Measurements from ENCODE around the gene AGAP5. TPM values are rescaled to one million over a fixed set of nuclear protein-coding genes. Genes with fewer than 3 reads are reported as not detected.
A peak's percentile ranks its signal among the peaks of the same experiment; 100 is the strongest.

AGAP5 gene
- total and polyA plus RNA-seq, 9 of the 15 experiments (the other 6 are each of a cell fraction or from before 2014, with no cell fraction given), result 0.32 to 7.5 (median 5.3) TPM

GRCh38 chr10:73730153-73730906, 32.4 kb upstream of the AGAP5 start (continued):
- TF ChIP-seq, protein P1, sequence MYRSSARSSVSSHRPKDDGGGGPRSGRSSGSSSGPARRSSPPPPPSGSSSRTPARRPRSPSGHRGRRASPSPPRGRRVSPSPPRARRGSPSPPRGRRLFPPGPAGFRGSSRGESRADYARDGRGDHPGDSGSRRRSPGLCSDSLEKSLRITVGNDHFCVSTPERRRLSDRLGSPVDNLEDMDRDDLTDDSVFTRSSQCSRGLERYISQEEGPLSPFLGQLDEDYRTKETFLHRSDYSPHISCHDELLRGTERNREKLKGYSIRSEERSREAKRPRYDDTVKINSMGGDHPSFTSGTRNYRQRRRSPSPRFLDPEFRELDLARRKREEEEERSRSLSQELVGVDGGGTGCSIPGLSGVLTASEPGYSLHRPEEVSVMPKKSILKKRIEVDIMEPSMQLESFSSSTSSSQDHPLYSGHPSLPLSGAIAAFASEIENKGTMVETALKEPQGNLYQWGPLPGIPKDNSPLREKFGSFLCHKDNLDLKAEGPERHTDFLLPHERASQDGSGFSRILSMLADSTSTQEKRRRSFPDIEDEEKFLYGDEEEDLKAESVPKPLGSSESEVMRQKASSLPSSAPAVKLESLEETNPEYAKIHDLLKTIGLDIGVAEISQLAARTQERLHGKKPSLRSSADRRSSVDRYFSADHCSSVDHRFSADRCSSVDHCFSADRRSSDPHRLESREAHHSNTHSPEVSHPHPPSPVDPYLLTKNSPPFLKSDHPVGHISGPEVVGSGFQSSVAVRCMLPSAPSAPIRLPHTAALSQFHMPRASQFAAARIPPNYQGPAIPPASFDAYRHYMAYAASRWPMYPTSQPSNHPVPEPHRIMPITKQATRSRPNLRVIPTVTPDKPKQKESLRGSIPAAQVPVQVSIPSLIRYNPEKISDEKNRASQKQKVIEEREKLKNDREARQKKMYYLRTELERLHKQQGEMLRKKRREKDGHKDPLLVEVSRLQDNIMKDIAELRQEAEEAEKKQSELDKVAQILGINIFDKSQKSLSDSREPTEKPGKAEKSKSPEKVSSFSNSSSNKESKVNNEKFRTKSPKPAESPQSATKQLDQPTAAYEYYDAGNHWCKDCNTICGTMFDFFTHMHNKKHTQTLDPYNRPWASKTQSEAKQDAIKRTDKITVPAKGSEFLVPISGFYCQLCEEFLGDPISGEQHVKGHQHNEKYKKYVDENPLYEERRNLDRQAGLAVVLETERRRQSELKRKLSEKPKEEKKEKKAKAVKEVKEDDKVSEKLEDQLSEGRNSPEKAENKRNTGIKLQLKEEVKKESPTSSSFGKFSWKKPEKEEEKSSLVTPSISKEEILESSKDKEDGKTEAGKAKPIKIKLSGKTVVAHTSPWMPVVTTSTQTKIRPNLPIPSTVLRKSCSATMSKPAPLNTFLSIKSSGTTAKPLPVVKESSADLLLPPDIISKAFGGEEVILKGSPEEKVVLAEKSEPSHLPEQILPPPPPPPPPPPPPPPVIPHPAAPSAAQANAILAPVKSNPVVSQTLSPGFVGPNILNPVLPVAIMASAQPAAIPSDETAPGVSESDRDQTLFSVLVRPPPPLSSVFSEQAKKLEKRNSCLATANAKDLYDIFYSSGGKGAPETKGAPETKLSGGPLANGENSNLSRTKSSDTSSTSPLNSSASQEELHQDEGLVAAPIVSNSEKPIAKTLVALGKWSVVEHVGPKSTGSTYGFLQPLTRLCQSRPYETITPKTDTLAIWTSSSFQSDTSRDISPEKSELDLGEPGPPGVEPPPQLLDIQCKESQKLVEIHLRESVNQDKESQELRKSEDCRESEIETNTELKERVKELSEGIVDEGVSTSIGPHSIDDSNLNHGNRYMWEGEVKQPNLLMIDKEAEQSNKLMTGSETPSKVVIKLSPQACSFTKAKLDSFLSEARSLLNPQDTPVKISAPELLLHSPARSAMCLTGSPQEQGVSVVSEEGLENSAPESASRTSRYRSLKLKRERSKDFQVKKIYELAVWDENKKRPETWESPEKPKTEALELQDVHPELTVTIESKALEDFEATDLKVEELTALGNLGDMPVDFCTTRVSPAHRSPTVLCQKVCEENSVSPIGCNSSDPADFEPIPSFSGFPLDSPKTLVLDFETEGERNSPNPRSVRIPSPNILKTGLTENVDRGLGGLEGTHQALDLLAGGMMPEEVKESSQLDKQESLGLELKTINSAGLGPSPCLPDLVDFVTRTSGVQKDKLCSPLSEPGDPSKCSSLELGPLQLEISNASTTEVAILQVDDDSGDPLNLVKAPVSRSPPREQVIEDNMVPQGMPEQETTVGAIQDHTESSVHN (IDR thresholded peaks at IDR 0.05; ENCODE audit: borderline replicate concordance in 1 of 2, low read depth in 1 of 2), result no peak
- TF ChIP-seq TGIF2 (CRISPR knock-in tag; IDR thresholded peaks at IDR 0.05) (0 out of 2 replicates have a peak, but pooled peaks have one; percentile 37), ZBTB34 (CRISPR knock-in tag; IDR thresholded peaks at IDR 0.05) (no peak), EP300 (IDR thresholded peaks at IDR 0.05; ENCODE audit: low read length) (no peak), BCL6 (CRISPR knock-in tag; IDR thresholded peaks at IDR 0.05) (no peak), NR4A1 (CRISPR knock-in tag; IDR thresholded peaks at IDR 0.05) (no peak), NR4A1 (tag; IDR thresholded peaks at IDR 0.05) (peak; percentile 68)
- TF ChIP-seq, protein P2, sequence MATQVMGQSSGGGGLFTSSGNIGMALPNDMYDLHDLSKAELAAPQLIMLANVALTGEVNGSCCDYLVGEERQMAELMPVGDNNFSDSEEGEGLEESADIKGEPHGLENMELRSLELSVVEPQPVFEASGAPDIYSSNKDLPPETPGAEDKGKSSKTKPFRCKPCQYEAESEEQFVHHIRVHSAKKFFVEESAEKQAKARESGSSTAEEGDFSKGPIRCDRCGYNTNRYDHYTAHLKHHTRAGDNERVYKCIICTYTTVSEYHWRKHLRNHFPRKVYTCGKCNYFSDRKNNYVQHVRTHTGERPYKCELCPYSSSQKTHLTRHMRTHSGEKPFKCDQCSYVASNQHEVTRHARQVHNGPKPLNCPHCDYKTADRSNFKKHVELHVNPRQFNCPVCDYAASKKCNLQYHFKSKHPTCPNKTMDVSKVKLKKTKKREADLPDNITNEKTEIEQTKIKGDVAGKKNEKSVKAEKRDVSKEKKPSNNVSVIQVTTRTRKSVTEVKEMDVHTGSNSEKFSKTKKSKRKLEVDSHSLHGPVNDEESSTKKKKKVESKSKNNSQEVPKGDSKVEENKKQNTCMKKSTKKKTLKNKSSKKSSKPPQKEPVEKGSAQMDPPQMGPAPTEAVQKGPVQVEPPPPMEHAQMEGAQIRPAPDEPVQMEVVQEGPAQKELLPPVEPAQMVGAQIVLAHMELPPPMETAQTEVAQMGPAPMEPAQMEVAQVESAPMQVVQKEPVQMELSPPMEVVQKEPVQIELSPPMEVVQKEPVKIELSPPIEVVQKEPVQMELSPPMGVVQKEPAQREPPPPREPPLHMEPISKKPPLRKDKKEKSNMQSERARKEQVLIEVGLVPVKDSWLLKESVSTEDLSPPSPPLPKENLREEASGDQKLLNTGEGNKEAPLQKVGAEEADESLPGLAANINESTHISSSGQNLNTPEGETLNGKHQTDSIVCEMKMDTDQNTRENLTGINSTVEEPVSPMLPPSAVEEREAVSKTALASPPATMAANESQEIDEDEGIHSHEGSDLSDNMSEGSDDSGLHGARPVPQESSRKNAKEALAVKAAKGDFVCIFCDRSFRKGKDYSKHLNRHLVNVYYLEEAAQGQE (IDR thresholded peaks at IDR 0.05; ENCODE audit: borderline replicate concordance), result no peak
- TF ChIP-seq, protein P2 (CRISPR knock-in tag; IDR thresholded peaks at IDR 0.05; ENCODE audit: low read depth), result no peak
